Measurements from ENCODE around the gene MOCS1.

MOCS1 gene

GRCh38 chr6:39904946-39905639 is 29.2 kb downstream of the MOCS1 start:
- in situ Hi-C loops (cut with MboI; ENCODE audit: low sequenced_read_pairs) = no loop called here

- in situ Hi-C loops (cut with MboI; ENCODE audit: low sequenced_read_pairs) = no loop called here
These were observed 30.6 kb downstream of the MOCS1 start for GRCh38 chr6:39903656-39904055.

GRCh38 chr6:39902786-39903465 is 31.3 kb downstream of the MOCS1 start:
- in situ Hi-C loops (cut with MboI; ENCODE audit: low sequenced_read_pairs) = no loop called here

GRCh38 chr6:39902136-39902535 is 32.1 kb downstream of the MOCS1 start:
- in situ Hi-C loops (cut with MboI; ENCODE audit: low sequenced_read_pairs) = no loop called here

- in situ Hi-C loops (cut with MboI; ENCODE audit: low sequenced_read_pairs) = no loop called here
These were observed 32.6 kb downstream of the MOCS1 start for GRCh38 chr6:39901670-39902069.

GRCh38 chr6:39901116-39901655 is 33.1 kb downstream of the MOCS1 start:
- in situ Hi-C loops (cut with MboI; ENCODE audit: low sequenced_read_pairs) = no loop called here

GRCh38 chr6:39899554-39900295 is 34.5 kb downstream of the MOCS1 start:
- in situ Hi-C loops (cut with MboI; ENCODE audit: low sequenced_read_pairs) = no loop called here

GRCh38 chr6:39898625-39899024 is 35.6 kb downstream of the MOCS1 start:
- in situ Hi-C loops (cut with MboI; ENCODE audit: low sequenced_read_pairs) = no loop called here

GRCh38 chr6:39897698-39898097 is 36.6 kb downstream of the MOCS1 start:
- in situ Hi-C loops (cut with MboI; ENCODE audit: low sequenced_read_pairs) = no loop called here

GRCh38 chr6:39896701-39897100 is 37.6 kb downstream of the MOCS1 start:
- in situ Hi-C loops (cut with MboI; ENCODE audit: low sequenced_read_pairs) = no loop called here

GRCh38 chr6:39893286-39893685 is 41.0 kb downstream of the MOCS1 start:
- in situ Hi-C loops (cut with MboI; ENCODE audit: low sequenced_read_pairs) = no loop called here

GRCh38 chr6:39892490-39893129 is 41.7 kb downstream of the MOCS1 start:
- in situ Hi-C loops (cut with MboI; ENCODE audit: low sequenced_read_pairs) = no loop called here

- in situ Hi-C loops (cut with MboI; ENCODE audit: low sequenced_read_pairs) = no loop called here
These were observed 42.3 kb downstream of the MOCS1 start for GRCh38 chr6:39891976-39892375.

GRCh38 chr6:39891353-39891752 is 42.9 kb downstream of the MOCS1 start:
- in situ Hi-C loops (cut with MboI; ENCODE audit: low sequenced_read_pairs) = no loop called here

GRCh38 chr6:39889229-39889628 is 45.0 kb downstream of the MOCS1 start:
- in situ Hi-C loops (cut with MboI; ENCODE audit: low sequenced_read_pairs) = no loop called here

GRCh38 chr6:39887692-39888450 is 46.4 kb downstream of the MOCS1 start:
- in situ Hi-C loops (cut with MboI; ENCODE audit: low sequenced_read_pairs) = no loop called here

- in situ Hi-C loops (cut with MboI; ENCODE audit: low sequenced_read_pairs) = no loop called here
These were observed 47.4 kb downstream of the MOCS1 start for GRCh38 chr6:39886871-39887270.

- in situ Hi-C loops (cut with MboI; ENCODE audit: low sequenced_read_pairs) = no loop called here
These were observed 48.6 kb downstream of the MOCS1 start for GRCh38 chr6:39885691-39886090.

GRCh38 chr6:39884696-39885095 is 49.6 kb downstream of the MOCS1 start:
- in situ Hi-C loops (cut with MboI; ENCODE audit: low sequenced_read_pairs) = no loop called here

- in situ Hi-C loops (cut with MboI; ENCODE audit: low sequenced_read_pairs) = no loop called here
These were observed 51.7 kb downstream of the MOCS1 start for GRCh38 chr6:39882531-39882899.

Data from HL-60/S4 treated with phorbol 12-myristate 13-acetate at 8.2 ng/mL for 4 days and 3 days (cell line).